Ascending aorta (tissue), 2 donors: Measurements from ENCODE around the gene FAF2. TPM values are rescaled to one million over a fixed set of nuclear protein-coding genes. Genes with fewer than 3 reads are reported as not detected.

Source experiments
- DNase-seq, 2 donors: peaks; one replicate each; pipeline ENCODE4 v3.0.0-alpha.2; 2019; ENCODE audit warnings: low spot score in 2 of 2
- H3K27ac ChIP-seq, 2 donors: fragments of 200-600 bp; sonication (generic); one replicate each; pipeline ENCODE4 v1.5.1; 2016 to 2017; ENCODE audit warnings: mild to moderate bottlenecking in 1 of 2
- H3K27me3 ChIP-seq: fragments of 200-600 bp; sonication (generic); one replicate; pipeline ENCODE4 v1.5.1; 2017
- H3K36me3 ChIP-seq, 2 donors: fragments of 200-600 bp; sonication (generic); one replicate each; pipeline ENCODE4 v1.5.1; 2016
- H3K4me1 ChIP-seq, 2 donors: fragments of 200-600 bp; sonication (generic); one replicate each; pipeline ENCODE4 v1.5.1; 2016 to 2017; ENCODE audit warnings: mild to moderate bottlenecking in 1 of 2
- H3K4me3 ChIP-seq, 2 donors: fragments of 200-600 bp; sonication (generic); one replicate each; pipeline ENCODE4 v1.5.1; 2016 to 2017; ENCODE audit warnings: mild to moderate bottlenecking in 1 of 2
- H3K9me3 ChIP-seq, 2 donors: fragments of 200-600 bp; sonication (generic); one replicate each; pipeline ENCODE4 v1.5.1; 2016
- CTCF ChIP-seq, 3 experiments: fragments of 200-600 bp in 2 of 3; fragments of 450-650 bp in 1 of 3; sonication (generic) in 2 of 3; IDR thresholded peaks; one replicate each; pipeline ENCODE4 v1.5.1; 2016 to 2019; ENCODE audit warnings: antibody characterized with exemption in 3 of 3, mild to moderate bottlenecking in 1 of 3, moderate library complexity in 1 of 3
- intact Hi-C: fragments of 100-400 bp; cut with DNase I; formaldehyde crosslinking; loops from one replicate; pipeline ENCODE4 v1.15.1; 2023
- total RNA-seq: library from RNA; depleted of rRNA; stranded (reverse); fragments of >200 nt; gene quantifications from one replicate; pipeline ENCODE4 v1.1.0, GENCODE V29; 2016

Gene FAF2
- total RNA-seq, 1 donor from 2014 or later, result 18.7 TPM

- intact Hi-C loops, result no loop called here
- peaks cover 7 to 24% of the 10 kb centered on the region in 2 donors for H3K4me1 ChIP-seq
- H3K27ac ChIP-seq, result no peak overlapping the region
- no peaks in the 10 kb centered on the region for H3K9me3 ChIP-seq
- no peak overlapping the region for H3K4me3 ChIP-seq
- no peaks in the 10 kb centered on the region for H3K27me3 ChIP-seq
- no peak for TF ChIP-seq CTCF (IDR thresholded peaks at IDR 0.05)
- H3K36me3 ChIP-seq, result peaks cover 45 to 55% of the 10 kb centered on the region in 2 donors
- DNase-seq, result no peak
Observed at GRCh38 chr5:176530393-176530982, 82.3 kb downstream of the FAF2 start.

GRCh38 chr5:176530983-176531901 lies 83.1 kb downstream of the FAF2 start:
- intact Hi-C loops, result no loop called here
- Histone ChIP-seq H3K4me3 (no peak overlapping the region), H3K36me3 (peaks cover 45 to 55% of the 10 kb centered on the region in 2 donors), H3K27ac (no peak overlapping the region), H3K9me3 (no peaks in the 10 kb centered on the region), H3K4me1 (peaks cover 10 to 31% of the 10 kb centered on the region in 2 donors), H3K27me3 (no peaks in the 10 kb centered on the region)
- TF ChIP-seq CTCF (IDR thresholded peaks at IDR 0.05), result no peak
- no peak for DNase-seq

DNA sequence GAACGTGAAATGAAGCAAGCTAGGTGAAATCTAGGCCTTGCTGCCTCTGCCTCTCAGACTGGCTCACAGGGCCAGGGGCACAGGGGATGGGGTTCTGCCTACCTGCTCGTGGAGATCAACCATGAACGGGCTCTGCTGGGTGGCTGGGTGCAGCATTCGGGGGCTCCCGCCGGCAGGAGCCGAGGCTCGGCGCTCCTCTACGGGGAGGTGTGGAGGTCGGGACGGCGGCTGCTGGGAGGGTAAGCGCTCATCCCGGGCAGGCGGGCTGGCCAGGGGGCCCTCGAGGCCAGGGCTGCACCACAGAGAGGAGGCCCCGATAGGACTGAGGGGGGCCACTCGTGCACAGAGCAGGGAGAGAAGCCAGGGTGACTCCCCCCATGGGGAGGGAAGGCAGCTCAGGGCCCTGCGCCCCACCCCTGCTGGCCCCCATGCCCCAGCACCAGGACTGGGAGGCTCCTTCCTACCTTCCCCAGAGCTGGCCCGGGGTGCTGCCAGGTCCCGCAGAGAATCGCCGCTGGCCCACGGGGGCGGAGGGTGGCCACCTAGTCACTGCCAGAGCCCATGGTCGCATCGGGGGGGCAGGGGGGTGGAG lies 83.8 kb downstream of the FAF2 start:
- Histone ChIP-seq H3K9me3 (no peaks in the 10 kb centered on the region), H3K4me1 (peaks cover 10 to 32% of the 10 kb centered on the region in 2 donors), H3K27ac (no peak overlapping the region), H3K4me3 (no peak overlapping the region), H3K36me3 (peaks cover 45 to 54% of the 10 kb centered on the region in 2 donors), H3K27me3 (no peaks in the 10 kb centered on the region)
- intact Hi-C loops, result no loop called here
- TF ChIP-seq CTCF (IDR thresholded peaks at IDR 0.05), result no peak
- no peak for DNase-seq

DNA sequence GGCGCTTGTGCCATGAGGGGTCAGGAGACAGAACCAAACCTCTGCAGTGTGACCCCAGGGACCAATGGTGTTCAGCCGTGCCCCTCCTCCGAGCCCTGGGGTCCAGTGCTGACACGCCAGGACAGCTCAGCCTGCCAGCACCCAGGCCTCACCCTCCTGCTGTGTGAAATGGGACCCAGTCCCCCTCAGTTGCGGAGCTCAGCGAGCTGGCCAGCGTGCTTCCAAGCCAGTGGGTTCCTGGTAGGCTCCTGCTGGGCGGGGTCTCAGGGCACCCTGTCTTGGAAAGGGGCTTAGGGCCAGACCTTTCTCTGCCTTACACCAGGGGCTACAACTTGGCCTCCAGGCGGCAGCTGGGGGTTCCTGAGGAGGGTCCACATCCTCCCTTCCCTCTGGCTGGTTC lies 84.6 kb downstream of the FAF2 start:
- Histone ChIP-seq H3K9me3 (no peaks in the 10 kb centered on the region), H3K36me3 (peaks cover 43 to 46% of the 10 kb centered on the region in 2 donors), H3K4me3 (no peak overlapping the region), H3K4me1 (peaks cover 10 to 32% of the 10 kb centered on the region in 2 donors), H3K27me3 (no peaks in the 10 kb centered on the region), H3K27ac (no peak overlapping the region)
- no peak for DNase-seq
- intact Hi-C loops, result no loop called here
- TF ChIP-seq CTCF (IDR thresholded peaks at IDR 0.05), result no peak

- H3K27ac ChIP-seq, result peak overlapping the region in 1 of 2 donors; percentile 10
- DNase-seq, result no peak
- H3K4me1 ChIP-seq, result peaks cover 10 to 36% of the 10 kb centered on the region in 2 donors
- peaks cover 38 to 40% of the 10 kb centered on the region in 2 donors for H3K36me3 ChIP-seq
- intact Hi-C loops, result no loop called here
- no peak for TF ChIP-seq CTCF (IDR thresholded peaks at IDR 0.05)
- H3K27me3 ChIP-seq, result no peaks in the 10 kb centered on the region
- no peaks in the 10 kb centered on the region for H3K9me3 ChIP-seq
- H3K4me3 ChIP-seq, result peak overlapping the region in 1 of 2 donors; percentile 17
Observed at GRCh38 chr5:176533390-176533789, 85.2 kb downstream of the FAF2 start.
